Sigmoid colon (tissue), 7 donors: ENCODE measurements around the gene CT55. TPM values are rescaled to one million over a fixed set of nuclear protein-coding genes. Genes with fewer than 3 reads are reported as not detected.
"Not testable (repeated sequence)": the region's sequence is repeated elsewhere in the genome, so short reads cannot be mapped to it uniquely, and the experiment has no call there.

Experiments
- DNase-seq: peaks from one replicate; pipeline ENCODE4 v3.0.0-alpha.2; 2019
- H3K27ac ChIP-seq, 4 donors: fragments of 200-600 bp; sonication (generic); one replicate each; pipeline ENCODE4 v1.5.1; 2016 to 2019; ENCODE audit warnings: mild to moderate bottlenecking in 1 of 4
- H3K27me3 ChIP-seq, 3 donors: fragments of 200-600 bp; sonication (generic); one replicate each; pipeline ENCODE4 v1.5.1; 2019; ENCODE audit warnings: mild to moderate bottlenecking in 1 of 3
- H3K36me3 ChIP-seq, 4 donors: fragments of 200-600 bp; sonication (generic); one replicate each; pipeline ENCODE4 v1.5.1; 2016 to 2019
- H3K4me1 ChIP-seq, 4 donors: fragments of 200-600 bp; sonication (generic); one replicate each; pipeline ENCODE4 v1.5.1; 2017 to 2019
- H3K4me3 ChIP-seq, 4 donors: fragments of 200-600 bp; sonication (generic); one replicate each; pipeline ENCODE4 v1.5.1; 2017 to 2019; ENCODE audit warnings: mild to moderate bottlenecking in 2 of 4, moderate library complexity in 1 of 4
- H3K9me3 ChIP-seq, 4 donors: fragments of 200-600 bp in 3 of 4; sonication (generic) in 3 of 4; one replicate each; pipeline versions ENCODE4 v1.5.1 to v1.6.1; 2013 to 2019
- CTCF ChIP-seq, 4 experiments: fragments of 450-650 bp in 3 of 4; fragments of 200-600 bp in 1 of 4; IDR thresholded peaks; one replicate each; pipeline ENCODE4 v1.5.1; 2016 to 2019; ENCODE audit warnings: antibody characterized with exemption in 4 of 4, mild to moderate bottlenecking in 3 of 4, moderate library complexity in 2 of 4
- EP300 ChIP-seq, 4 donors: sonication (generic); formaldehyde crosslinking; IDR thresholded peaks; one replicate each; pipeline ENCODE4 v1.6.1; 2017; ENCODE audit warnings: antibody characterized with exemption in 4 of 4
- POLR2A ChIP-seq, 2 donors: fragments of 450-650 bp; IDR thresholded peaks; one replicate each; pipeline ENCODE4 v1.6.1; 2016; ENCODE audit warnings: antibody characterized with exemption in 2 of 2, mild to moderate bottlenecking in 2 of 2, moderate library complexity in 2 of 2
- POLR2AphosphoS5 ChIP-seq, 4 donors: sonication (generic); formaldehyde crosslinking; IDR thresholded peaks; one replicate each; pipeline ENCODE4 v1.6.1; 2017; ENCODE audit warnings: antibody characterized with exemption in 4 of 4
- WGBS, 2 donors: extraction: QIAGEN DNeasy Blood & Tissue Kit; methylation state at CpG; one replicate each; pipeline ENCODE4 v1.1.7; 2013; 5-methylcytosine and 5-hydroxymethylcytosine counted together
- intact Hi-C: fragments of 100-400 bp; cut with DNase I; formaldehyde crosslinking; loops from one replicate; pipeline ENCODE4 v1.15.1; 2023
- polyA plus RNA-seq, 3 donors: library from polyadenylated mRNA; stranded (reverse); fragments of 200-250 nt; gene quantifications; one replicate each; pipeline ENCODE4 v1.2.3, GENCODE V29; 2013
- total RNA-seq, 4 donors: library from RNA; depleted of rRNA; stranded (reverse); fragments of >200 nt; gene quantifications; one replicate each; pipeline ENCODE4 v1.1.0, GENCODE V29; 2016
- donor health status: healthy with polysubstance abuse.
- donor health status: Bipolar disorder and iron deficiency.
- donor health status: healthy.

The CT55 gene
- total and polyA plus RNA-seq, 7 donors = 1.2 TPM; not detected in 6

- WGBS, 2 donors = 26 to 51% methylated on average over 3 of the region's 3 CpGs
- Histone ChIP-seq H3K4me1 (no peaks in the 10 kb centered on the region), H3K36me3 (no peaks in the 10 kb centered on the region), H3K9me3 (no peaks in the 10 kb centered on the region), H3K27me3 (no peaks in the 10 kb centered on the region), H3K4me3 (no peak overlapping the region), H3K27ac (no peak overlapping the region)
- intact Hi-C loops = no loop called here
- TF ChIP-seq EP300 (IDR thresholded peaks at IDR 0.05) (no peak), CTCF (IDR thresholded peaks at IDR 0.05) (no peak), POLR2AphosphoS5 (IDR thresholded peaks at IDR 0.05) (no peak), POLR2A (IDR thresholded peaks at IDR 0.05) (no peak)
- no peak for DNase-seq
These were observed 2.7 kb downstream of the CT55 start for GRCh38 chrX:135168486-135168885.

- DNase-seq, H3K27me3 ChIP-seq, H3K9me3 ChIP-seq, H3K36me3 ChIP-seq, H3K4me3 ChIP-seq, intact Hi-C loops, H3K27ac ChIP-seq, H3K4me1 ChIP-seq: not testable (repeated sequence)
- no CpG with 5 or more reads among the region's 3 CpGs for WGBS, 2 donors
These were observed 16.5 kb downstream of the CT55 start for GRCh38 chrX:135154688-135155087.

GRCh38 chrX:135126145-135126544 lies 45.1 kb downstream of the CT55 start:
- H3K27ac ChIP-seq, DNase-seq, H3K27me3 ChIP-seq, H3K9me3 ChIP-seq, H3K4me3 ChIP-seq, H3K4me1 ChIP-seq, intact Hi-C loops, H3K36me3 ChIP-seq: not testable (repeated sequence)
- WGBS, 2 donors = no CpG with 5 or more reads among the region's 6 CpGs

- H3K9me3 ChIP-seq, H3K4me1 ChIP-seq, H3K27ac ChIP-seq, intact Hi-C loops, DNase-seq, H3K4me3 ChIP-seq, H3K27me3 ChIP-seq, H3K36me3 ChIP-seq: not testable (repeated sequence)
- WGBS, 2 donors = no CpG with 5 or more reads among the region's 1 CpG
These were observed 51.1 kb downstream of the CT55 start, which contains the start of gene ETDB for GRCh38 chrX:135120056-135120576. Gene ETDB (minus strand): TSS chrX:135120526. CDS start chrX:135119261, 1,265 bp downstream.

- WGBS, 2 donors = no CpG with 5 or more reads among the region's 2 CpGs
- H3K4me3 ChIP-seq, DNase-seq, H3K4me1 ChIP-seq, H3K36me3 ChIP-seq, H3K27ac ChIP-seq, intact Hi-C loops, H3K9me3 ChIP-seq, H3K27me3 ChIP-seq: not testable (repeated sequence)
These were observed 55.1 kb downstream of the CT55 start for GRCh38 chrX:135116064-135116463.

GRCh38 chrX:135114392-135114791 lies 56.8 kb downstream of the CT55 start:
- intact Hi-C loops = no loop called here
- no peaks in the 10 kb centered on the region for H3K36me3 ChIP-seq
- no peak overlapping the region for H3K27ac ChIP-seq
- TF ChIP-seq EP300 (IDR thresholded peaks at IDR 0.05) (no peak), POLR2AphosphoS5 (IDR thresholded peaks at IDR 0.05) (no peak), POLR2A (IDR thresholded peaks at IDR 0.05) (no peak), CTCF (IDR thresholded peaks at IDR 0.05) (no peak)
- no peak for DNase-seq
- no peaks in the 10 kb centered on the region for H3K4me1 ChIP-seq
- no peaks in the 10 kb centered on the region for H3K9me3 ChIP-seq
- WGBS, 2 donors = 48 to 49% methylated on average over 2 of the region's 2 CpGs
- no peak overlapping the region for H3K4me3 ChIP-seq
- H3K27me3 ChIP-seq = no peaks in the 10 kb centered on the region

GRCh38 chrX:135112743-135113142 lies 58.5 kb downstream of the CT55 start:
- Histone ChIP-seq H3K9me3 (no peaks in the 10 kb centered on the region), H3K4me3 (no peak overlapping the region), H3K36me3 (no peaks in the 10 kb centered on the region), H3K27ac (no peak overlapping the region), H3K4me1 (no peaks in the 10 kb centered on the region), H3K27me3 (no peaks in the 10 kb centered on the region)
- WGBS, 2 donors = 93 to 95% methylated on average over 1 of the region's 1 CpG
- no peak for TF ChIP-seq CTCF (IDR thresholded peaks at IDR 0.05)
- no peak for TF ChIP-seq EP300 (IDR thresholded peaks at IDR 0.05)
- TF ChIP-seq POLR2AphosphoS5 (IDR thresholded peaks at IDR 0.05) = no peak
- TF ChIP-seq POLR2A (IDR thresholded peaks at IDR 0.05) = no peak
- DNase-seq = no peak
- intact Hi-C loops = no loop called here
